ENCODE data around the gene SYT2.

SYT2 gene

GRCh38 chr1:202704601-202705000, 5.7 kb downstream of the SYT2 start:
- no peak for DNase-seq (ENCODE audit: low read depth)

GRCh38 chr1:202703191-202703590, 7.1 kb downstream of the SYT2 start:
- DNase-seq (ENCODE audit: low read depth): no peak

- no peak for DNase-seq (ENCODE audit: low read depth)
Measured at GRCh38 chr1:202702088-202702487, 8.2 kb downstream of the SYT2 start.

- DNase-seq (ENCODE audit: low read depth): no peak
Measured at GRCh38 chr1:202701200-202701599, 9.1 kb downstream of the SYT2 start.

GRCh38 chr1:202700061-202700460, 10.2 kb downstream of the SYT2 start:
- no peak for DNase-seq (ENCODE audit: low read depth)

- no peak for DNase-seq (ENCODE audit: low read depth)
Measured at GRCh38 chr1:202698276-202698675, 12.0 kb downstream of the SYT2 start.

- no peak for DNase-seq (ENCODE audit: low read depth)
Measured at GRCh38 chr1:202697038-202697437, 13.2 kb downstream of the SYT2 start.

GRCh38 chr1:202694314-202694713, 15.9 kb downstream of the SYT2 start:
- DNase-seq (ENCODE audit: low read depth): no peak

- no peak for DNase-seq (ENCODE audit: low read depth)
Measured at GRCh38 chr1:202692959-202693555, 17.2 kb downstream of the SYT2 start.

- DNase-seq (ENCODE audit: low read depth): no peak
Measured at GRCh38 chr1:202691816-202692215, 18.4 kb downstream of the SYT2 start.

- DNase-seq (ENCODE audit: low read depth): no peak
Measured at GRCh38 chr1:202689493-202690342, 20.5 kb downstream of the SYT2 start.

- DNase-seq (ENCODE audit: low read depth): no peak
Measured at GRCh38 chr1:202689082-202689481, 21.2 kb downstream of the SYT2 start.

- DNase-seq (ENCODE audit: low read depth): no peak
Measured at GRCh38 chr1:202688401-202688800, 21.9 kb downstream of the SYT2 start.

- DNase-seq (ENCODE audit: low read depth): no peak
Measured at GRCh38 chr1:202687798-202688197, 22.5 kb downstream of the SYT2 start.

GRCh38 chr1:202687370-202687769, 22.9 kb downstream of the SYT2 start:
- DNase-seq (ENCODE audit: low read depth): no peak

GRCh38 chr1:202685641-202686040, 24.6 kb downstream of the SYT2 start:
- no peak for DNase-seq (ENCODE audit: low read depth)

GRCh38 chr1:202684716-202685115, 25.5 kb downstream of the SYT2 start:
- no peak for DNase-seq (ENCODE audit: low read depth)

GRCh38 chr1:202683029-202683428, 27.2 kb downstream of the SYT2 start:
- no peak for DNase-seq (ENCODE audit: low read depth)

GRCh38 chr1:202682477-202682876, 27.8 kb downstream of the SYT2 start:
- DNase-seq (ENCODE audit: low read depth): no peak

- DNase-seq (ENCODE audit: low read depth): no peak
Measured at GRCh38 chr1:202681736-202682420, 28.4 kb downstream of the SYT2 start.

GRCh38 chr1:202680586-202681352, 29.5 kb downstream of the SYT2 start:
- DNase-seq (ENCODE audit: low read depth): no peak

Data from GM04503 (cell line).